Motor neuron (in vitro differentiated cells): ENCODE measurements around the gene HACD2. TPM values are rescaled to one million over a fixed set of nuclear protein-coding genes. Genes with fewer than 3 reads are reported as not detected.
"Not testable (repeated sequence)": the region's sequence is repeated elsewhere in the genome, so short reads cannot be mapped to it uniquely, and the experiment has no call there.

Experiments
- ATAC-seq, 8 experiments: fragments of 200-7000 bp; cut with Tn5 transposase; replicated peaks in 6 of 8; 2 replicates each; pipeline ENCODE4 v1.8.0; 2021; ENCODE audit warnings: mild to moderate bottlenecking in 8 of 8, moderate library complexity in 8 of 8
- H3K27ac ChIP-seq, 2 donors: fragments of 250-450 bp; sonication (Bioruptor Pico); 2 replicates each; pipeline ENCODE4 v1.9.0; 2021; ENCODE audit warnings: antibody characterized with exemption in 2 of 2, mild to moderate bottlenecking in 2 of 2, moderate library complexity in 1 of 2
- H3K4me1 ChIP-seq, 2 donors: fragments of 250-450 bp; sonication (Bioruptor Pico); replicated peaks in 1 of 2; 2 replicates each; pipeline ENCODE4 v1.6.1; 2021; ENCODE audit warnings: antibody characterized with exemption in 2 of 2, mild to moderate bottlenecking in 2 of 2, moderate library complexity in 1 of 2
- H3K4me3 ChIP-seq, 5 donors: fragments of 250-450 bp; sonication (Bioruptor Pico); 2 replicates each; pipeline ENCODE4 v1.9.0; 2021; ENCODE audit warnings: antibody characterized with exemption in 5 of 5, mild to moderate bottlenecking in 5 of 5, moderate library complexity in 4 of 5
- WGBS, 10 experiments: fragments of 450-650 bp; shearing (Covaris generic); methylation state at CpG; one replicate each; pipeline ENCODE4 v1.0.0; 2022; 5-methylcytosine and 5-hydroxymethylcytosine counted together
- in situ Hi-C, 9 experiments: fragments of 400-800 bp; cut with MboI; loops; one replicate each; pipeline ENCODE4 v1.15.0; 2021; ENCODE audit warnings: low sequenced_read_pairs in 9 of 9, low pct_unique_long_range_greater_than_20kb in 2 of 9; ENCODE audit not compliant: unreplicated experiment in 9 of 9
- total RNA-seq, 8 experiments: library from RNA; unstranded; fragments of 300-600 nt; gene quantifications; 2 replicates each; pipeline versions ENCODE4 v1.2.3 to v1.2.4, GENCODE V29; 2022

HACD2 gene
- total RNA-seq, 8 experiments from 2014 or later = 15.4 to 29.0 (median 20.1) TPM

DNA sequence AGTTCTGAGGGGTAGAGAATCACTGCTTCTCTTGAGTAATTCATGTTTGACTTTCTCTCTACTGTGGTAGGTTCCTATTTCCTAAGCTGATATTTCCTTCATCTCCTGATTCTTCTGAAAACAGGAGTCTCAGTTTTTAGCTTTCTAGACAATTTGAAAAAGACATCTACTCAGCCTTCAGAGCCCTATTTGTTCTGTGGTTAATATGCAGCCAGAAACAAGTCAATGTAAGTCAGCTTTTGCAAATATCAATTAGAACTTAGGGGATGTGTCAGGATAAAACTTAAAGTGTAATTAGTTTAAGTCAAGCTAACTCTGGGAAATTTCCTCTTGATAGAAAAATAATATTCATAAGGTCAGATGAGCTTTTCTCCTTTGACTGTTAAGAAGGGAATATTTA, 21.7 kb upstream of the HACD2 start:
- in situ Hi-C loops = no loop called here
- Histone ChIP-seq H3K27ac (no peak overlapping the region), H3K4me3 (no peak overlapping the region), H3K4me1 (peaks cover 3 to 7% of the 10 kb centered on the region in 2 donors)
- ATAC-seq = no peak

- H3K27ac ChIP-seq = no peak overlapping the region
Observed at GRCh38 chr3:123605789-123606234, 21.0 kb upstream of the HACD2 start.

DNA sequence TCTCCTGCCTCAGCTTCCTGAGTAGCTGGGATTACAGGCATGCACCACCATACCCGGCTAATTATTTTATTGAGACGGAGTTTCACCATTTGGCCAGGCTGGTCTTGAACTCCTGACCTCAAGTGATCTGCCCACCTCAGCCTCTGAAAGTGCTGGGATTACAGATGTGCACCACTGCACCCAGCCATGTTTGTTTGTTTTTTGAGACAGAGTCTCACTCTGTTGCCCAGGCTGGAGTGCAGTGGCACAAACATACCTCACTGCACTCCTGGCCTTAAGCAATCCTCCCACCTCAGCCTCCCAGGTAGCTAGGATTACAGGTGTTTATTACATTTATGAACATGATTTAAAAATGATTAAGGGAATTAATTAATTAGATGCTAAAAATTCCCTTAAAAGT, 18.3 kb upstream of the HACD2 start:
- WGBS, 10 experiments = 90 to 100% (median 92%) methylated on average over 2 of the region's 2 CpGs; no CpG with 5 or more reads in 7 of the 10 experiments
- H3K27ac ChIP-seq, ATAC-seq, in situ Hi-C loops, H3K4me3 ChIP-seq, H3K4me1 ChIP-seq: not testable (repeated sequence)

More at GRCh38 chr3:123605789-123606234, 21.0 kb upstream of the HACD2 start:
- in situ Hi-C loops = no loop called here
- Histone ChIP-seq H3K4me1 (peaks cover 3 to 7% of the 10 kb centered on the region in 2 donors), H3K4me3 (no peak overlapping the region)
- 83 to 100% (median 97%) methylated on average over 1 to 5 of the region's 5 CpGs for WGBS, 10 experiments
- no peak for ATAC-seq

GRCh38 chr3:123602325-123602724, 17.5 kb upstream of the HACD2 start:
- ATAC-seq = no peak
- Histone ChIP-seq H3K4me1 (no peaks in the 10 kb centered on the region), H3K27ac (no peak overlapping the region), H3K4me3 (no peak overlapping the region)
- in situ Hi-C loops = no loop called here
- 44 to 100% (median 100%) methylated on average over 1 of the region's 1 CpG; no CpG with 5 or more reads in 6 of the 10 experiments for WGBS, 10 experiments

DNA sequence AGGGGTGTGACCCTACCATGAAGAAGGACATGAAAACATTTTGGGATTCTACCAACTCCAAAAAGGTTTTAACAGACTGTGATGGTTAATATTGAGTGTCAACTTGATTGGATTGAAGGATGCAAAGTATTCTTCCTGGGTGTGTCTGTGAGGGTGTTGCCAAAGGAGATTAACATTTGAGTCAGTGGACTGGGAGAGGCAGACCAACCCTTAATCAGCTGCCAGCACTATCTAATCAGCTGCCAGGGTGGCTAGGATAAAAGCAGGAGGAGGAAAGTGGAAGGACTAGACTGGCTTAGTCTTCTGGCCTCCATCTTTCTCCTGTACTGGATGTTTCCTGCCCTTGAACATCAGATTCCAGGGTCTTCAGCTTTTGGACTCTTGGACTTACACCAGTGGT, 16.0 kb upstream of the HACD2 start:
- ATAC-seq = peak in 3 of 8 experiments; percentile 62 to 78 (median 75)
- H3K27ac ChIP-seq, H3K4me1 ChIP-seq, H3K4me3 ChIP-seq, in situ Hi-C loops: not testable (repeated sequence)

GRCh38 chr3:123597561-123597960, 12.7 kb upstream of the HACD2 start:
- Histone ChIP-seq H3K4me3 (no peak overlapping the region), H3K4me1 (no peaks in the 10 kb centered on the region), H3K27ac (no peak overlapping the region)
- 84 to 100% (median 95%) methylated on average over 2 to 4 of the region's 4 CpGs; no CpG with 5 or more reads in 1 of the 10 experiments for WGBS, 10 experiments
- no peak for ATAC-seq
- in situ Hi-C loops = no loop called here

GRCh38 chr3:123595396-123596180, 10.7 kb upstream of the HACD2 start:
- H3K27ac ChIP-seq = no peak overlapping the region
- WGBS, 10 experiments = 57 to 100% (median 85%) methylated on average over 1 to 4 of the region's 5 CpGs
- H3K4me3 ChIP-seq = no peak overlapping the region
- no peak for ATAC-seq
- no peaks in the 10 kb centered on the region for H3K4me1 ChIP-seq
- in situ Hi-C loops = no loop called here

GRCh38 chr3:123593381-123593780, 8.5 kb upstream of the HACD2 start:
- in situ Hi-C loops = no loop called here
- no peak overlapping the region for H3K4me3 ChIP-seq
- no peaks in the 10 kb centered on the region for H3K4me1 ChIP-seq
- 80 to 100% (median 97%) methylated on average over 2 to 3 of the region's 3 CpGs; no CpG with 5 or more reads in 1 of the 10 experiments for WGBS, 10 experiments
- no peak for ATAC-seq
- no peak overlapping the region for H3K27ac ChIP-seq

GRCh38 chr3:123590685-123591450, 6.0 kb upstream of the HACD2 start:
- Histone ChIP-seq H3K27ac (no peak overlapping the region), H3K4me3 (no peak overlapping the region), H3K4me1 (peaks cover 3 to 8% of the 10 kb centered on the region in 2 donors)
- in situ Hi-C loops = no loop called here
- ATAC-seq = no peak
- 87 to 100% (median 100%) methylated on average over 1 to 3 of the region's 3 CpGs; no CpG with 5 or more reads in 1 of the 10 experiments for WGBS, 10 experiments

GRCh38 chr3:123587401-123587800, 2.5 kb upstream of the HACD2 start:
- Histone ChIP-seq H3K4me3 (no peak overlapping the region), H3K27ac (no peak overlapping the region), H3K4me1 (peaks cover 6 to 20% of the 10 kb centered on the region in 2 donors)
- no peak for ATAC-seq
- WGBS, 10 experiments = 80 to 100% (median 100%) methylated on average over 1 to 2 of the region's 2 CpGs; no CpG with 5 or more reads in 7 of the 10 experiments
- in situ Hi-C loops = no loop called here

DNA sequence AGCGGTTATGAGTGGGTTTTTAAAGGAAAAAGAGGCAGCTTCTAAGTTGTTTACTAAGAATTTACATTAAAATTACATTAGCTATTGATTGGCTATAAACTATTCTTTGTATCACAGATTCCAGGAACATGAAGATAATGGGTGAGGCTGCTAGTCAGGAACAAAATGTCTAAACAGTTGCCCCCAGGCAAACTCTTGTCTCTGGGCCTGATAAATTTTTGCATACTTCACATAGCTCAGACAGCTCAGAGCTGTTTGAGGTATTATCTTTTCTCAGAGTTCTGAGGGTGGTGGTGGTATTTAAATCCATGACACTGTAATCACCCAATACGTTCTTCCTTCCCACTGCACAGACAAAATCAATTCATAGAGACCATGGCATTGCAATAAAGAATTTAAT, 2.1 kb upstream of the HACD2 start:
- WGBS, 10 experiments = 43 to 100% (median 85%) methylated on average over 1 to 2 of the region's 2 CpGs
- H3K4me3 ChIP-seq = peak overlapping the region in 3 of 5 donors; percentile 63 to 78 (median 70)
- in situ Hi-C loops = no loop called here
- peaks cover 6 to 25% of the 10 kb centered on the region in 2 donors for H3K4me1 ChIP-seq
- no peak overlapping the region for H3K27ac ChIP-seq
- peak in 1 of 8 experiments; percentile 0 for ATAC-seq

GRCh38 chr3:123586131-123586530, 1.3 kb upstream of the HACD2 start:
- ATAC-seq = peak; percentile 1 to 21 (median 9)
- Histone ChIP-seq H3K4me1 (peaks cover 6 to 25% of the 10 kb centered on the region in 2 donors), H3K4me3 (peak overlapping the region; percentile 63 to 83 (median 78)), H3K27ac (peak overlapping the region; percentile 98)
- 0 to 17% (median 0%) methylated on average over 1 to 5 of the region's 10 CpGs; no CpG with 5 or more reads in 1 of the 10 experiments for WGBS, 10 experiments
- in situ Hi-C loops = no loop called here

GRCh38 chr3:123584284-123584987, 417 bp downstream of the HACD2 start:
- 0 to 20% (median 0%) methylated on average over 1 to 5 of the region's 65 CpGs; no CpG with 5 or more reads in 3 of the 10 experiments for WGBS, 10 experiments
- in situ Hi-C loops = no loop called here
- H3K27ac ChIP-seq = peak overlapping the region; percentile 98

More at GRCh38 chr3:123584284-123584987, 417 bp downstream of the HACD2 start:
- peak overlapping the region; percentile 63 to 83 (median 78) for H3K4me3 ChIP-seq
- peak; percentile 38 to 62 (median 54) for ATAC-seq
- peaks cover 6 to 25% of the 10 kb centered on the region in 2 donors for H3K4me1 ChIP-seq
